IMR-90 (cell line): Measurements from ENCODE around the gene AMOTL2. TPM values are rescaled to one million over a fixed set of nuclear protein-coding genes. Genes with fewer than 3 reads are reported as not detected.

ENCODE experiments used
- ATAC-seq: fragments of 200-7000 bp; cut with Tn5 transposase; 2 replicates; pipeline ENCODE4 v1.9.1; 2020; ENCODE audit warnings: low read depth, mild to moderate bottlenecking, moderate library complexity
- BruUV-seq: library from RNA; stranded (reverse); fragments of 400-500 nt; replicated peaks from 2 replicates; lab custom pipeline; 2021; lab: Mats Ljungman, UMichigan
- CTCF ChIA-PET: fragments of 300-600 bp; formaldehyde crosslinking; extraction: SDS; loops from one replicate; lab custom pipeline; 2021; ENCODE audit warnings: antibody characterized with exemption; lab: Yijun Ruan, JAX
- POLR2A ChIA-PET: fragments of 300-600 bp; sonication (Branson Sonifier 250); formaldehyde crosslinking; loops from one replicate; lab custom pipeline; 2022; ENCODE audit warnings: antibody characterized with exemption; ENCODE audit not compliant: unreplicated experiment; lab: Charles Lee
- DNase-seq: peaks from one replicate; pipeline ENCODE4 v3.0.0; 2013
- H2AFZ ChIP-seq: replicated peaks from 2 replicates; pipeline ENCODE3; 2013; ENCODE audit warnings: low read length, mild to moderate bottlenecking; ENCODE audit not compliant: poor library complexity
- H2AK5ac ChIP-seq: 2 replicates; pipeline ENCODE4 v1.6.1; 2013; ENCODE audit warnings: low read depth, low read length, inconsistent platforms
- H2AK9ac ChIP-seq: replicated peaks from 2 replicates; pipeline ENCODE3; 2013; ENCODE audit warnings: mild to moderate bottlenecking, low read depth, low read length, moderate library complexity; ENCODE audit not compliant: poor library complexity
- H2BK120ac ChIP-seq: 2 replicates; pipeline ENCODE4 v1.6.1; 2013; ENCODE audit warnings: low read depth, low read length, inconsistent platforms
- H2BK15ac ChIP-seq: 3 replicates; pipeline ENCODE4 v1.6.1; 2013; ENCODE audit warnings: low read depth, low read length, inconsistent platforms
- H2BK20ac ChIP-seq: 2 replicates; pipeline ENCODE4 v1.6.1; 2013; ENCODE audit warnings: low read depth, mild to moderate bottlenecking, inconsistent platforms, low read length, moderate library complexity
- H2BK5ac ChIP-seq: 2 replicates; pipeline ENCODE4 v1.6.1; 2013; ENCODE audit warnings: mild to moderate bottlenecking, low read depth, low read length, inconsistent platforms; ENCODE audit not compliant: poor library complexity, severe bottlenecking
- H3K14ac ChIP-seq: replicated peaks from 2 replicates; pipeline ENCODE4 v1.6.1; 2013; ENCODE audit warnings: low read depth, low read length, inconsistent platforms
- H3K18ac ChIP-seq: 2 replicates; pipeline ENCODE4 v1.6.1; 2013; ENCODE audit warnings: low read depth, low read length, control low read depth
- H3K23ac ChIP-seq: 2 replicates; pipeline ENCODE4 v1.6.1; 2013; ENCODE audit warnings: low read depth, low read length, inconsistent platforms
- H3K27ac ChIP-seq: 2 replicates; pipeline ENCODE4 v1.5.1; 2013; ENCODE audit warnings: mild to moderate bottlenecking, control low read depth, low read length; ENCODE audit not compliant: insufficient read depth
- H3K27me3 ChIP-seq: 2 replicates; pipeline ENCODE4 v1.6.1; 2013; ENCODE audit warnings: low read length; ENCODE audit not compliant: control insufficient read depth, insufficient read depth
- H3K36me3 ChIP-seq: 2 replicates; pipeline ENCODE4 v1.6.1; 2013; ENCODE audit warnings: low read length, mixed read lengths; ENCODE audit not compliant: control insufficient read depth, insufficient read depth
- H3K4ac ChIP-seq: 2 replicates; pipeline ENCODE4 v1.6.1; 2013; ENCODE audit warnings: low read depth, low read length, inconsistent platforms
- H3K4me1 ChIP-seq: 2 replicates; pipeline ENCODE4 v1.6.1; 2013; ENCODE audit warnings: low read length, mixed read lengths; ENCODE audit not compliant: control insufficient read depth, insufficient read depth
- H3K4me2 ChIP-seq: 2 replicates; pipeline ENCODE4 v1.6.1; 2013; ENCODE audit warnings: low read depth, mild to moderate bottlenecking, control low read depth, low read length, moderate library complexity
- H3K4me3 ChIP-seq: 2 replicates; pipeline ENCODE4 v1.5.1; 2013; ENCODE audit warnings: low read depth, mild to moderate bottlenecking, control low read depth, low read length, moderate library complexity; ENCODE audit not compliant: insufficient read depth
- H3K56ac ChIP-seq: 2 replicates; pipeline ENCODE4 v1.6.1; 2013; ENCODE audit warnings: low read length, inconsistent platforms; ENCODE audit not compliant: insufficient read depth; ENCODE audit errors: extremely low read depth
- H3K79me1 ChIP-seq, 2 experiments: 2 replicates each; pipeline ENCODE4 v1.6.1; 2013; ENCODE audit warnings: low read length in 2 of 2, inconsistent platforms in 1 of 2, low read depth in 1 of 2
- H3K9ac ChIP-seq: 2 replicates; pipeline ENCODE4 v1.6.1; 2013; ENCODE audit warnings: low read depth, low read length, control low read depth
- H3K9me1 ChIP-seq: 2 replicates; pipeline ENCODE4 v1.6.1; 2013; ENCODE audit warnings: low read length, inconsistent platforms; ENCODE audit not compliant: insufficient read depth
- H3K9me3 ChIP-seq: 2 replicates; pipeline ENCODE4 v1.6.1; 2013; ENCODE audit warnings: low read length; ENCODE audit not compliant: control insufficient read depth, insufficient read depth
- H4K20me1 ChIP-seq: 2 replicates; pipeline ENCODE4 v1.6.1; 2013; ENCODE audit warnings: low read length, inconsistent platforms; ENCODE audit not compliant: insufficient read depth
- H4K5ac ChIP-seq: 2 replicates; pipeline ENCODE4 v1.6.1; 2013; ENCODE audit warnings: mild to moderate bottlenecking, low read depth, low read length, control low read depth
- H4K8ac ChIP-seq, 2 experiments: 2 replicates each; pipeline ENCODE4 v1.6.1; 2013; ENCODE audit warnings: low read depth in 2 of 2, low read length in 2 of 2, control low read depth in 1 of 2, inconsistent platforms in 1 of 2
- H4K91ac ChIP-seq: 2 replicates; pipeline ENCODE4 v1.6.1; 2013; ENCODE audit warnings: low read depth, low read length, inconsistent platforms; ENCODE audit not compliant: insufficient read depth
- CEBPB ChIP-seq: IDR thresholded peaks from 2 replicates; pipeline ENCODE4 v1.6.1; 2012; ENCODE audit warnings: low read depth, low read length, improper control_type of control experiment
- USF2 ChIP-seq: fragments of 150-350 bp; IDR thresholded peaks from 2 replicates; pipeline ENCODE4 v1.6.1; 2017; ENCODE audit warnings: mild to moderate bottlenecking, antibody characterized with exemption, low read length, low read depth
- WGBS, 2 experiments: methylation state at CpG; one replicate each; pipeline versions ENCODE4 v1.1.5 to v1.1.7; 2013; ENCODE audit warnings: missing lambda C conversion rate in 2 of 2; ENCODE audit not compliant: insufficient read length in 1 of 2; ENCODE audit errors: extremely low coverage in 2 of 2; 5-methylcytosine and 5-hydroxymethylcytosine counted together
- dilution Hi-C: fragments of 300-500 bp; cut with HindIII; formaldehyde crosslinking; loops from one replicate; pipeline ENCODE4 v1.14.3; 2018; ENCODE audit warnings: low sequenced_read_pairs; ENCODE audit not compliant: unreplicated experiment
- in situ Hi-C: fragments of 300-500 bp; cut with MboI; formaldehyde crosslinking; loops from 3 replicates; pipeline ENCODE4 v1.14.3; 2019; ENCODE audit warnings: low sequenced_read_pairs, inconsistent platforms, mixed read lengths
- intact Hi-C: fragments of 100-400 bp; cut with micrococcal nuclease; formaldehyde crosslinking; loops from 2 replicates; pipeline ENCODE4 v1.10.0; 2022
- polyA plus RNA-seq, 3 experiments: library from polyadenylated mRNA; depleted of rRNA; stranded (reverse); fragments of >200 nt; gene quantifications; 2 replicates each; pipeline ENCODE4 v1.2.3, GENCODE V29; 2012; ENCODE audit warnings: low replicate concordance in 1 of 3
- total RNA-seq: library from RNA; depleted of rRNA; stranded (reverse); fragments of >200 nt; gene quantifications from 2 replicates; pipeline ENCODE4 v1.2.3, GENCODE V29; 2012

The AMOTL2 gene
- total and polyA plus RNA-seq, 2 of the 4 experiments (the other 2 are of a cell fraction) = 162 to 176 TPM

GRCh38 chr3:134312072-134312872 is 62.0 kb downstream of the AMOTL2 start:
- Histone ChIP-seq H2BK5ac (peak overlapping the region; percentile 76), H3K27me3 (no peaks in the 10 kb centered on the region), H4K20me1 (no peaks in the 10 kb centered on the region), H3K56ac (peak overlapping the region; percentile 17; the same call in 1 of the 2 replicates), H4K8ac (peak overlapping the region; percentile 50 to 74; a peak in 3 of 4 replicates), H3K79me1 (peaks cover 14 to 61% of the 10 kb centered on the region in 2 experiments; a peak in 3 of 4 replicates), H2BK15ac (peak overlapping the region; percentile 87; the same call in 2 of the 3 replicates), H3K9me3 (no peaks in the 10 kb centered on the region), H3K36me3 (no peaks in the 10 kb centered on the region), H3K9me1 (peaks cover 37% of the 10 kb centered on the region), H3K9ac (no peak overlapping the region), H2BK20ac (peak overlapping the region; percentile 74), H3K4me3 (no peak overlapping the region), H3K23ac (peak overlapping the region; percentile 77; the same call in 1 of the 2 replicates), H4K91ac (peak overlapping the region; percentile 86), H4K5ac (peak overlapping the region; percentile 52), H2AFZ (peak overlapping the region; percentile 84), H2AK9ac (peak overlapping the region; percentile 87), H2BK120ac (peak overlapping the region; percentile 86), H3K18ac (peak overlapping the region; percentile 72), H2AK5ac (peak overlapping the region; percentile 82), H3K4ac (peak overlapping the region; percentile 86), H3K4me1 (peaks cover 50% of the 10 kb centered on the region), H3K4me2 (no peak overlapping the region), H3K27ac (peak overlapping the region; percentile 64; the same call in 1 of the 2 replicates), H3K14ac (peak overlapping the region; percentile 72)
- intact Hi-C loops = no loop called here
- POLR2A ChIA-PET = interaction anchor here (1.1 kb wide), 1 partner anchor 39 kb away, joined by 3 read pairs; no protein-coding TSS in a partner anchor
- CTCF ChIA-PET = interaction anchor here (0.9 to 1.0 kb wide), 3 partner anchors 16 to 59 kb away, joined by 3 read pairs; no protein-coding TSS in a partner anchor
- WGBS, 2 experiments = 85% methylated on average over 15 of the region's 28 CpGs; no CpG with 5 or more reads in 1 of the 2 experiments
- no peak for DNase-seq
- TF ChIP-seq USF2 (no peak), CEBPB (peak; percentile 15; the same call in 1 of the 2 replicates)
- ATAC-seq = no peak
- no TSS peak for BruUV-seq
- in situ Hi-C loops = no loop called here
- dilution Hi-C loops = no loop called here
